Fibroblast of lung (primary cell): ENCODE data around the gene PTGES2. TPM values are rescaled to one million over a fixed set of nuclear protein-coding genes. Genes with fewer than 3 reads are reported as not detected.

ENCODE experiments used
- DNase-seq, 2 donors: peaks; one replicate each; pipeline versions ENCODE4 v3.0.0 to v3.0.0-alpha.2; 2010; ENCODE audit warnings: low read depth in 2 of 2
- H2AFZ ChIP-seq: 2 replicates; pipeline ENCODE4 v1.5.1; 2012; ENCODE audit warnings: low read length, control low read depth, inconsistent platforms
- H3K27ac ChIP-seq: 2 replicates; pipeline ENCODE4 v1.5.1; 2011; ENCODE audit warnings: low read length, control low read depth; ENCODE audit not compliant: insufficient read depth
- H3K27me3 ChIP-seq: 2 replicates; pipeline ENCODE4 v1.5.1; 2011; ENCODE audit warnings: mild to moderate bottlenecking, low read length; ENCODE audit not compliant: control insufficient read depth, insufficient read depth
- H3K36me3 ChIP-seq: 2 replicates; pipeline ENCODE4 v1.5.1; 2011; ENCODE audit warnings: low read length; ENCODE audit not compliant: control insufficient read depth, insufficient read depth
- H3K4me1 ChIP-seq: 2 replicates; pipeline ENCODE4 v1.5.1; 2011; ENCODE audit warnings: low read length; ENCODE audit not compliant: control insufficient read depth, insufficient read depth; ENCODE audit errors: extremely low read depth
- H3K4me2 ChIP-seq: 2 replicates; pipeline ENCODE4 v1.5.1; 2011; ENCODE audit warnings: low read length, control low read depth; ENCODE audit not compliant: insufficient read depth; ENCODE audit errors: extremely low read depth
- H3K4me3 ChIP-seq, 4 experiments: fragments of 200-600 bp in 1 of 4; sonication (generic) in 1 of 4; replicated peaks in 1 of 4; 2 replicates each; pipeline ENCODE4 v1.5.1; 2011 to 2016; ENCODE audit warnings: low read length in 4 of 4, low read depth in 3 of 4, mild to moderate bottlenecking in 3 of 4, control low read depth in 2 of 4, inconsistent platforms in 1 of 4, mixed read lengths in 1 of 4; ENCODE audit not compliant: insufficient read depth in 1 of 4; ENCODE audit errors: control extremely low read depth in 1 of 4
- H3K79me2 ChIP-seq: 2 replicates; pipeline ENCODE4 v1.5.1; 2012; ENCODE audit warnings: mild to moderate bottlenecking, low read length, inconsistent platforms; ENCODE audit not compliant: control insufficient read depth, insufficient read depth
- H3K9ac ChIP-seq: 2 replicates; pipeline ENCODE4 v1.5.1; 2011; ENCODE audit warnings: mild to moderate bottlenecking, low read length, control low read depth; ENCODE audit not compliant: insufficient read depth
- H3K9me3 ChIP-seq: 2 replicates; pipeline ENCODE4 v1.5.1; 2012; ENCODE audit warnings: low read depth, low read length; ENCODE audit not compliant: control insufficient read depth, insufficient read depth
- H4K20me1 ChIP-seq: 2 replicates; pipeline ENCODE4 v1.5.1; 2011; ENCODE audit warnings: low read length; ENCODE audit not compliant: control insufficient read depth, insufficient read depth; ENCODE audit errors: extremely low read depth
- CTCF ChIP-seq, 2 donors: IDR thresholded peaks in 1 of 2; conservative IDR thresholded peaks in 1 of 2; 1 replicate in 1 of 2; 2 replicates in 1 of 2; pipeline ENCODE4 v1.5.1; 2011 to 2012; ENCODE audit warnings: low read length in 2 of 2, control low read depth in 1 of 2, inconsistent platforms in 1 of 2, low read depth in 1 of 2, mild to moderate bottlenecking in 1 of 2
- EZH2 ChIP-seq: IDR thresholded peaks from 2 replicates; pipeline ENCODE4 v1.5.1; 2012; ENCODE audit warnings: low read length, control low read depth, mild to moderate bottlenecking; ENCODE audit errors: missing control alignments
- polyA plus RNA-seq, 2 donors: library from polyadenylated mRNA; depleted of rRNA in 1 of 2; stranded (reverse) in 1 of 2; unstranded in 1 of 2; fragments of >200 nt; gene quantifications; 2 replicates each; pipeline ENCODE4 v1.2.1, GENCODE V29; 2011 to 2012; ENCODE audit warnings: missing spikeins in 1 of 2
- total RNA-seq: library from RNA; depleted of rRNA; stranded (reverse); fragments of >200 nt; gene quantifications from 2 replicates; pipeline ENCODE4 v1.2.1, GENCODE V29; 2014

Gene PTGES2
- total and polyA plus RNA-seq, 2 donors (not counting 1 experiment from before 2014, with no cell fraction given): 44.8 to 57.6 TPM

- H3K79me2 ChIP-seq: no peaks in the 10 kb centered on the region
- no peaks in the 10 kb centered on the region for H3K36me3 ChIP-seq
- H3K9me3 ChIP-seq: no peaks in the 10 kb centered on the region
- DNase-seq: no peak
- H3K27ac ChIP-seq: no peak overlapping the region
- no peak overlapping the region for H3K9ac ChIP-seq
- H2AFZ ChIP-seq: no peak overlapping the region
- no peaks in the 10 kb centered on the region for H3K4me1 ChIP-seq
- H3K27me3 ChIP-seq: peaks cover 7% of the 10 kb centered on the region
- H4K20me1 ChIP-seq: no peaks in the 10 kb centered on the region
- TF ChIP-seq EZH2 (no peak), CTCF (conservative IDR thresholded peaks at IDR 0.05 in 1 of 2, IDR thresholded peaks at IDR 0.05 in 1 of 2; ENCODE audit: low read depth in 1 of 2, low read length in 2 of 2) (no peak)
- H3K4me3 ChIP-seq: no peak overlapping the region
- H3K4me2 ChIP-seq: no peak overlapping the region
Observed at GRCh38 chr9:128145951-128146351, 18.4 kb upstream of the PTGES2 start.

- TF ChIP-seq CTCF (conservative IDR thresholded peaks at IDR 0.05 in 1 of 2, IDR thresholded peaks at IDR 0.05 in 1 of 2; ENCODE audit: low read depth in 1 of 2, low read length in 2 of 2) (no peak), EZH2 (no peak)
- DNase-seq: no peak
- no peak overlapping the region for H3K9ac ChIP-seq
Observed at GRCh38 chr9:128145536-128145935, 18.0 kb upstream of the PTGES2 start.

GRCh38 chr9:128144239-128145181 lies 17.0 kb upstream of the PTGES2 start:
- H3K27ac ChIP-seq: no peak overlapping the region
- no peak overlapping the region for H2AFZ ChIP-seq
- no peaks in the 10 kb centered on the region for H3K9me3 ChIP-seq
- no peak overlapping the region for H3K9ac ChIP-seq
- no peaks in the 10 kb centered on the region for H3K4me1 ChIP-seq
- no peak overlapping the region for H3K4me3 ChIP-seq
- no peaks in the 10 kb centered on the region for H4K20me1 ChIP-seq
- H3K27me3 ChIP-seq: peaks cover 7% of the 10 kb centered on the region
- no peaks in the 10 kb centered on the region for H3K36me3 ChIP-seq
- H3K4me2 ChIP-seq: no peak overlapping the region
- no peak for DNase-seq
- H3K79me2 ChIP-seq: no peaks in the 10 kb centered on the region
- TF ChIP-seq EZH2 (no peak), CTCF (conservative IDR thresholded peaks at IDR 0.05 in 1 of 2, IDR thresholded peaks at IDR 0.05 in 1 of 2; ENCODE audit: low read depth in 1 of 2, low read length in 2 of 2) (no peak)

More at GRCh38 chr9:128145536-128145935, 18.0 kb upstream of the PTGES2 start:
- no peaks in the 10 kb centered on the region for H3K9me3 ChIP-seq
- no peak overlapping the region for H3K27ac ChIP-seq
- no peaks in the 10 kb centered on the region for H3K4me1 ChIP-seq
- H3K36me3 ChIP-seq: no peaks in the 10 kb centered on the region
- H4K20me1 ChIP-seq: no peaks in the 10 kb centered on the region
- peaks cover 7% of the 10 kb centered on the region for H3K27me3 ChIP-seq
- no peak overlapping the region for H3K4me2 ChIP-seq
- no peak overlapping the region for H2AFZ ChIP-seq
- H3K4me3 ChIP-seq: no peak overlapping the region
- no peaks in the 10 kb centered on the region for H3K79me2 ChIP-seq
